DMS114 treated with DMSO at 0.1 percent for 48 hours (cell line): ENCODE results near the gene FAM107A.

Experiments
- DNase-seq: peaks from one replicate; lab custom pipeline; 2025; ENCODE audit not compliant: unreplicated experiment; lab: John Stamatoyannopoulos, UW

The FAM107A gene

GRCh38 chr3:58520403-58521335 lies 56.5 kb downstream of the FAM107A start:
- no peak for DNase-seq

GRCh38 chr3:58519668-58520402 lies 57.4 kb downstream of the FAM107A start:
- no peak for DNase-seq

GRCh38 chr3:58518291-58518789 lies 58.9 kb downstream of the FAM107A start:
- no peak for DNase-seq

GRCh38 chr3:58514405-58514804 lies 62.8 kb downstream of the FAM107A start:
- no peak for DNase-seq
